Activated CD4-positive, alpha-beta memory T cell treated with anti-CD3 and anti-CD28 coated beads, Interleukin-2, amount 10 ng/mL, durations not matched to agents 7 days and 5 days (primary cell): ENCODE results near the gene EFCAB5. TPM values are rescaled to one million over a fixed set of nuclear protein-coding genes. Genes with fewer than 3 reads are reported as not detected.
"Not testable (repeated sequence)": the region's sequence is repeated elsewhere in the genome, so short reads cannot be mapped to it uniquely, and the experiment has no call there.

ENCODE experiments used
- CTCF ChIA-PET: fragments of 350-600 bp; sonication (Branson Sonifier 250); formaldehyde crosslinking; loops from one replicate; lab custom pipeline; 2021; ENCODE audit warnings: antibody characterized with exemption, inconsistent platforms; lab: Charles Lee
- POLR2A ChIA-PET: fragments of 350-600 bp; sonication (Branson Sonifier 250); formaldehyde crosslinking; loops from one replicate; lab custom pipeline; 2021; ENCODE audit warnings: antibody characterized with exemption; lab: Charles Lee
- DNase-seq: peaks from one replicate; pipeline ENCODE4 v3.0.0-alpha.2; 2020
- H3K27ac Mint-ChIP-seq: one replicate; pipeline ENCODE4 v1.8.0; 2021; ENCODE audit warnings: mild to moderate bottlenecking, mixed read lengths
- H3K27me3 Mint-ChIP-seq: one replicate; pipeline ENCODE4 v1.8.0; 2021; ENCODE audit warnings: mixed read lengths
- H3K36me3 Mint-ChIP-seq: one replicate; pipeline ENCODE4 v1.8.0; 2021; ENCODE audit warnings: low read depth, mixed read lengths
- H3K4me1 Mint-ChIP-seq: one replicate; pipeline ENCODE4 v1.8.0; 2021; ENCODE audit warnings: mixed read lengths
- H3K4me3 Mint-ChIP-seq: one replicate; pipeline ENCODE4 v1.8.0; 2021; ENCODE audit warnings: mild to moderate bottlenecking, mixed read lengths
- H3K9me3 Mint-ChIP-seq: one replicate; pipeline ENCODE4 v1.8.0; 2021; ENCODE audit warnings: mixed read lengths
- total RNA-seq, 2 experiments: library from RNA; stranded (reverse); gene quantifications; one replicate each; pipeline ENCODE4 v1.2.3, GENCODE V29; 2021

EFCAB5 gene
- total RNA-seq, 2 experiments from 2014 or later = 0.86 to 1.6 TPM

DNA sequence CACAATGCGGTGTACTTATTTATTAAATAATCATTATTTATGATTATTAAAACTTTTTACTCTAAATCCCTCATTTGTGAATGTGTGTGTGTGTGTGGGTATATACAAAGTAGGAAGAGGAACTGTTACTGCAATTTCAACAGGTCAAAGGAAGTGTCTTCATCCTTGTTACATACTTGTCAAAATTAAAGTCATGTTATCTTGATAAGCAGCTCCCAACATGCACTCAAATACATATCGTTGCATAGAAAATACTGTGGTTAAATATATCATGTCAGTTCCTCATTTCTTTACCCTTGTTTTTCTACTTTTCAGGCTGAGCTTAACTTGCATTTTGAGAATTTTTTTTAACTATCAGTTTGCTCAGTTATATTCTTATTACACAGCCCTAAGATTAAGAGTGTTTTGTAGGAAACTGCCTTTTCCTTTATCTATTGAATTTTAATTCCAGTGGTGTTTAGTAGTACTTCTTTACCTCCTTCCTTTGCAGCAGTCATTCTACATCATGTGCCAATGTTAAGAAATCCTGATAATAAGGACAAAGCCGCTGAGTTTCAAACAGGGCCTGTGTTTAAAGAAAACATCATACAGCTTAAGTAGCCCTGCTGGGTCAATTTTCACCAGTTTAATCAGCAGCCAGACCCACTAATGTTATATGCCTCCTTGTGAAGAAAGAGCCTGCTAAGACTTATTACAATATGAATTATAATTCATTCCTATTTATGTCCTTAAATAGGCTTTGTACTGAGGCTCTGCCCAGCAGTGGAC is 7.2 kb downstream of the EFCAB5 start:
- DNase-seq = no peak
- POLR2A ChIA-PET = no interaction called here
- no peak overlapping the region for H3K27ac Mint-ChIP-seq
- H3K9me3 Mint-ChIP-seq = peaks cover 6% of the 10 kb centered on the region
- CTCF ChIA-PET = interaction anchor here (0.6 kb wide), 1 partner anchor 17 kb away, joined by 3 read pairs; no protein-coding TSS in a partner anchor
- no peaks in the 10 kb centered on the region for H3K27me3 Mint-ChIP-seq
- H3K4me3 Mint-ChIP-seq = no peak overlapping the region
- no peaks in the 10 kb centered on the region for H3K4me1 Mint-ChIP-seq
- H3K36me3 Mint-ChIP-seq = no peaks in the 10 kb centered on the region

DNA sequence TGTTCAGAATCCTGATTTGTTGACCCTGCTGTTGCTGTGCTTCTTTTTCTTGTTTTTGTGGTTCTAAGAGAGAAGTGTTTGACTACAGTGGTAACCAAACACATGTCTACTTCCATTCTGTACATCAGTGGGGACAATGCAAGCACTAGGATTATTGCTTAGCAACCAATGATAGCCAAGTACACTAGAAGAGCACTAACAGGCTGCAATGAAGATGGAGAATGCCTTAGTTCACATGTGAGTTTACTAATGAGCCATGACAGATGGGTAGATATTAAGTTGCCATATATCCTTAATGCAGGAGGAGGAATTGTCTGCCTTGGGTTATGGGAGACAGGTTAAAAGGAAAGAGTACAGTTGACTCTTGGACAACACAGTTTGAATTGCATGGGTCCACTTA is 8.3 kb downstream of the EFCAB5 start:
- DNase-seq = no peak
- peaks cover 13% of the 10 kb centered on the region for H3K9me3 Mint-ChIP-seq
- H3K4me1 Mint-ChIP-seq = no peaks in the 10 kb centered on the region
- peaks cover 3% of the 10 kb centered on the region for H3K36me3 Mint-ChIP-seq
- no peaks in the 10 kb centered on the region for H3K27me3 Mint-ChIP-seq
- no peak overlapping the region for H3K4me3 Mint-ChIP-seq
- POLR2A ChIA-PET = no interaction called here
- CTCF ChIA-PET = no interaction called here
- no peak overlapping the region for H3K27ac Mint-ChIP-seq

DNA sequence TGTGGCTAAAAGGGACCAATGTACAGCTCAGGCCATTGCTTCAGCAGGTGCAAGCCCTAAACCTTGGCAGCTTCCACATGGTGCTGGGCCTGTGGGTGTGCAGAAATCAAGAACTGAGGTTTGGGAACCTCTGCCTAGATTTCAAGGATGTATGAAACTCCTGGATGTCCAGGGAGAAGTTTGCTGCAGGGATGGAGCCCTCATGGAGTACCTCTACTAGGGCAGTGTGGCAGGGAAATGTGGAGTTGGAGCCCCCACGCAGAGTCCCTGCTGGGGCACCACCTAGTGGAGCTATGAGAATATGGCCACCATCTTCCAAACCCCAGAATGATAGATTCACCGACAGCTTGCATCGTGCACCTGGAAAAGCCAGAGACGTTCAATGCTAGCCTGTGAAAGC is 13.0 kb downstream of the EFCAB5 start:
- POLR2A ChIA-PET = no interaction called here

DNA sequence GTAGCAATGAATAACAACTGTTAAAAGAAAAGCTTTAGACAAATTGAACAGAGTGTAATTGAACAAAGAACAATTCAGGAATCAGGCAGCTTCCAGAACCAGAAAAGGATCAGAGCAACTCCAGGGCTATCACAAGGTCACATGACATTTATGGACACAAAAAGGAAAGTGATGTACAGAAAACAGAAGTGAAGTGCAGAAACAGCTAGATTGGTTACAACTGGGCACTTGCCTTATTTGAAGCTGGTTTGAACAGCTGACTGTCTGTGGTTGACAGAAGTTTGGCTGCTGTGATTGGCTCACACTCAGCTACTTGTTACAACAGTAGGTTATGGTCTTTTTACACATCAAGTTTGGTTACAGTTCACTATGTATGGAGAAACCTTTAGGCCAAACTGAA is 14.8 kb downstream of the EFCAB5 start:
- Mint-ChIP-seq H3K27ac (no peak overlapping the region), H3K27me3 (peaks cover 3% of the 10 kb centered on the region), H3K9me3 (peaks cover 17% of the 10 kb centered on the region), H3K36me3 (peaks cover 3% of the 10 kb centered on the region), H3K4me1 (no peaks in the 10 kb centered on the region), H3K4me3 (no peak overlapping the region)
- DNase-seq = no peak
- ChIA-PET POLR2A (no interaction called here), CTCF (interaction anchor here (2.3 to 2.6 kb wide), 2 partner anchors 25 to 317 kb away, joined by 5 to 13 read pairs; partner anchors contain the start of gene SSH2)

More for the DNA sequence above, 13.0 kb downstream of the EFCAB5 start:
- no peak for DNase-seq
- Mint-ChIP-seq H3K36me3 (peaks cover 3% of the 10 kb centered on the region), H3K27ac (no peak overlapping the region), H3K4me1 (no peaks in the 10 kb centered on the region), H3K9me3 (peaks cover 17% of the 10 kb centered on the region), H3K27me3 (peaks cover 3% of the 10 kb centered on the region), H3K4me3 (no peak overlapping the region)
- CTCF ChIA-PET = interaction anchor here (0.7 to 2.6 kb wide), 3 partner anchors 9 to 315 kb away, joined by 3 to 13 read pairs (median 5); partner anchors contain the start of gene SSH2

GRCh38 chr17:29957488-29957887 is 16.1 kb downstream of the EFCAB5 start:
- H3K4me3 Mint-ChIP-seq, DNase-seq, POLR2A ChIA-PET, H3K4me1 Mint-ChIP-seq, H3K27ac Mint-ChIP-seq, H3K27me3 Mint-ChIP-seq, CTCF ChIA-PET, H3K36me3 Mint-ChIP-seq: not testable (repeated sequence)
- peaks cover 17% of the 10 kb centered on the region for H3K9me3 Mint-ChIP-seq

DNA sequence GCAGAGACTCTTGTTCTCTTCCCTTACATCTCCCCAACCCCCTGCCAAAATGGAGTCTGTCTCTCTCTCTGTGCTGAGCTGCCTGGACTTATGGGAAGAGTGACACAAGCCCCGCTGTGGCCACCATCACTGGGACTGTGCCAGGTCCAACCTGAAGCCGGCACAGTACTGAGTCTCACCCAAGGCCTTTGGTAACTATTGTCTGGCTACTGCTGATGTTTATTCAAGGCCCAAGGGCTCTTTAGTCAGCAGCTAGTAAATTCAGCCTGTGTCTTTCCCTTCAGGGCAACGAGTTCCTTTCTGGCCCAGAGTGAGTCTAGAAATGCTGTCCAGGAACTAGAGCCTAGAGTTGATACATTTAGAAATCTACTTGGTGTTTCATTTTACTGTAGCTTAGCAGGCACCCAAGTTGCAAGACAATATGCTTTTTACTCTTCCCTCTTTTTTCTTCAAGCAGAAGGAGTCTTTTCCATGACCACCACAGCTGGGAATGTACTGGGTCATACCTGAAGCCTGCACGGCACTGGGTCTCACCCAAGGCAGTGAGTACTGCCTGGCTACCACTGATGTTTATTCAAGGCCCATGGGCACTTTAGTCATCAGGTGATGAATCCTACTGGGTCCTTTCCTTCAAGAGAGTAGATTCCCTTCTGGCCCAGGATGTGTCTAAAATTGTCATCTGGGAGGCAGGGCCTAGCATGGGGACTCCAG is 17.7 kb downstream of the EFCAB5 start:
- ChIA-PET CTCF (no interaction called here), POLR2A (no interaction called here)
- H3K27ac Mint-ChIP-seq = no peak overlapping the region
- H3K4me3 Mint-ChIP-seq = no peak overlapping the region
- H3K36me3 Mint-ChIP-seq = no peaks in the 10 kb centered on the region
- no peak for DNase-seq
- H3K4me1 Mint-ChIP-seq = no peaks in the 10 kb centered on the region
- H3K27me3 Mint-ChIP-seq = peaks cover 3% of the 10 kb centered on the region
- peaks cover 10% of the 10 kb centered on the region for H3K9me3 Mint-ChIP-seq

DNA sequence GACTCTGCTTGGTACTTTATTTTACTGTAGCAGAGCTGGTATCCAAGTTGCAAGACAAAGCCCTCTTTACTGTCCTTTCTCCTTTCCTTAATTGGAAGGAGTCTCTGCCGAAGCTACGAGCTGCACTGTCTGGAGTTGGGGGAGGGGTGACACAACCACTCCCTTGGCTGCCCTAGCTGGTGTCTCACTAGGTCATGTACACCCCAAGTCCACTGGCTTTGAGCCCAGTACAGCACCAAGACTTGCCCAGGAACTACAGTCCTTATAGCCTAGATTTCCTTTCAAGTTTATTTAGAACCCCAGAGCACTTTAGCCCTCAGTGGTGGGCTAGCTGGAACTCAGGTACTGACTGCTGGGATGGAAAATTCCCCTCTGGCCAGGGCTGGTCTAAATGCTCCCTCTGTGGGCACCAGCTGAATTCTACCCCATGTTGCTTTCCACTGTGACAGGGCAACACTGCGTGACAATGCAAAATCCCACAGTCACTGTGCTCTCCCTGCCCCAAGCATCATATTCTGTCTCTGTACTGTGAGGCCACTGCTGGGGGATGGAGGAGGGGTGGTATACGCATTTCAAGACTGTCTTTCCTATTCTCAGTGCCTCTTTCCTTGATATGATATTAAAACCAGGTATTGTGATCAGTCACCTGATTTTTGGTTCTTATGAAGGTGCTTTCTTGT is 18.4 kb downstream of the EFCAB5 start:
- Mint-ChIP-seq H3K27ac (no peak overlapping the region), H3K4me1 (no peaks in the 10 kb centered on the region), H3K9me3 (peaks cover 7% of the 10 kb centered on the region), H3K36me3 (no peaks in the 10 kb centered on the region), H3K27me3 (peaks cover 3% of the 10 kb centered on the region), H3K4me3 (no peak overlapping the region)
- ChIA-PET CTCF (no interaction called here), POLR2A (no interaction called here)
- DNase-seq = no peak

- Mint-ChIP-seq H3K27me3 (no peaks in the 10 kb centered on the region), H3K4me3 (no peak overlapping the region), H3K36me3 (no peaks in the 10 kb centered on the region), H3K4me1 (no peaks in the 10 kb centered on the region), H3K27ac (no peak overlapping the region), H3K9me3 (peaks cover 4% of the 10 kb centered on the region)
- ChIA-PET CTCF (interaction anchor here (0.7 to 1.0 kb wide), 2 partner anchors 155 to 1078 kb away, joined by 4 to 5 read pairs; no protein-coding TSS in a partner anchor), POLR2A (no interaction called here)
- no peak for DNase-seq
Observed at GRCh38 chr17:29962656-29963055, 21.2 kb downstream of the EFCAB5 start.

DNA sequence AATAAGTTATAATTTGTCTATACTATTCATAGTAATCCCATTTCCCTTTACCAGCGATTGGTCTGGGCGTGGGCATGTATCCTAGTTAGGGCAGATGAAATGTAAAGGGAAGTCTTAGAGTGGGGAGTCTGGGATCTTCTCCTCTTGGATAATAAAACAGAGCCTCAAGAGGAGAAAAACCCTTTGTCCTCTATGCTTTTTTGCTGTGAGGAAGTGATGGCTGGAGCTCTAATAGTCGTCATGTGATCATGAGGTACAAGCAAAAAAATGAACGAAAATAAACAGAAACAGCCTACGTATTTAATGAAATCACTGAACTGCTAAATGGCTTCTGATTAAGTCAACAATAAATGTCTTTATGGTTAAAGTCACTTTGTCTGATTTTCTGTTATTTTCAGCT is 26.8 kb downstream of the EFCAB5 start:
- no peaks in the 10 kb centered on the region for H3K36me3 Mint-ChIP-seq
- no peak for DNase-seq
- no peak overlapping the region for H3K4me3 Mint-ChIP-seq
- no peaks in the 10 kb centered on the region for H3K27me3 Mint-ChIP-seq
- H3K4me1 Mint-ChIP-seq = no peaks in the 10 kb centered on the region
- ChIA-PET POLR2A (no interaction called here), CTCF (interaction anchor here (0.6 to 1.4 kb wide), 3 partner anchors 76 to 161 kb away, joined by 3 to 4 read pairs (median 4); no protein-coding TSS in a partner anchor)
- peaks cover 4% of the 10 kb centered on the region for H3K9me3 Mint-ChIP-seq
- H3K27ac Mint-ChIP-seq = no peak overlapping the region

DNA sequence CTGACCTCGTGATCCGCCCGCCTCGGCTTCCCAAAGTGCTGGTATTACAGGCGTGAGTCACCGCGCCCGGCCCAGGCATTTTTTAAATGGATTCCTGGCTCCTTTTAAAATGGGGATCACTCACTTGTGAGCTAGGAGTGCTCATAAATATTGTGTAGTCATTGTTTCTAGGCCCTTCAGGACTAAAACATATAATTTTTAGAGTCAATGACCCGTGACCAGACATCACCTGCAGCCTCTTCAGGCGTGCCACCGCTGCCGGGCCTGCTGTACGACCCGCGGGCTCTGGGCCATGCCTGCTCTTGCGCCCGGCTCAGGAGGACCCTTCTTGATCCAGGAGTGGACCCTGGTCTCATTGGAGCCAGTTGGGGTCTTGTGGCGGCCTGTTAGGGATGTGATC is 30.8 kb downstream of the EFCAB5 start:
- no peaks in the 10 kb centered on the region for H3K27me3 Mint-ChIP-seq
- no peak for DNase-seq
- H3K9me3 Mint-ChIP-seq = no peaks in the 10 kb centered on the region
- no peaks in the 10 kb centered on the region for H3K36me3 Mint-ChIP-seq
- POLR2A ChIA-PET = no interaction called here
- no peak overlapping the region for H3K4me3 Mint-ChIP-seq
- CTCF ChIA-PET = no interaction called here
- H3K4me1 Mint-ChIP-seq = no peaks in the 10 kb centered on the region
- H3K27ac Mint-ChIP-seq = no peak overlapping the region

DNA sequence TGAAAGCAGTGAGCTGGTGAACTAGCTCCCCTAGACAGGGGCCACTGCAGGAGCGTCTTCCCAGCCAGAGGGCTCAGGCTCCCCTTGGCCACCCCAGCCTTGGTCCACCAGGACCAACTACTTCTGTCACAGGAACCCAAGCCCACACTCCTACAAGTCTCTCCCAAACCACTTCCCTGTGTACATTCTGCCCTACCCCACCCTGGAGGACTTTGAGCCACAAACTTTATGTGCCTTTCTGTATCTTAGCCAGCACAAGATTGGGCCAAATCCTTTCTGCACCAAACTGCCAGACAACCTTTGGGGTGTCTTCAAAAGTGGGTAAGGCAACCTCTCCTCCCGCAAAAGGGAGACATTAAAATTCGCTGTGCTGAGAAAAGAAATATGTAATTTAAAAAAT is 31.6 kb downstream of the EFCAB5 start:
- Mint-ChIP-seq H3K4me3 (no peak overlapping the region), H3K9me3 (no peaks in the 10 kb centered on the region), H3K27ac (no peak overlapping the region), H3K27me3 (peaks cover 3% of the 10 kb centered on the region), H3K4me1 (no peaks in the 10 kb centered on the region), H3K36me3 (no peaks in the 10 kb centered on the region)
- ChIA-PET CTCF (no interaction called here), POLR2A (no interaction called here)
- no peak for DNase-seq

DNA sequence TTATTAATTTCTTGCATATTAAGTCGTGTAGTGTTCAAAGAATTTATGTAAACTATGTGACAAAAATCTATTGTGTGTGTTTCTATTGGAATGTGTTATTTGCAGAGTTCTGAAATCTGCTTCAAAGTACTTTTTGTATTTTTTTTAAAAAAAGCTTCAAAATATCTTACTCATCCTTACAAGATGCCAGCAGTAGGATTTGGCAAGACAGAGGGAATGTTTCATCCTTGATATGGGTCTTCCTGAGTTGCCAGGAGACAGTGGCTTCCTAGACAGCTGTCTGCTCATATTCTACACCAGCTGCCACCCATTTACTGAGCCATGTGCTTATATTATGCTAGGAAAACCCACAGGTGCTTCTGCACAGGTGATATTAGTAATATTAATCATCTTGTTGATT is 36.4 kb downstream of the EFCAB5 start:
- no peak overlapping the region for H3K27ac Mint-ChIP-seq
- CTCF ChIA-PET = no interaction called here
- H3K36me3 Mint-ChIP-seq = no peaks in the 10 kb centered on the region
- no peaks in the 10 kb centered on the region for H3K9me3 Mint-ChIP-seq
- H3K4me1 Mint-ChIP-seq = no peaks in the 10 kb centered on the region
- no peak for DNase-seq
- H3K27me3 Mint-ChIP-seq = peaks cover 3% of the 10 kb centered on the region
- H3K4me3 Mint-ChIP-seq = no peak overlapping the region
- POLR2A ChIA-PET = no interaction called here

DNA sequence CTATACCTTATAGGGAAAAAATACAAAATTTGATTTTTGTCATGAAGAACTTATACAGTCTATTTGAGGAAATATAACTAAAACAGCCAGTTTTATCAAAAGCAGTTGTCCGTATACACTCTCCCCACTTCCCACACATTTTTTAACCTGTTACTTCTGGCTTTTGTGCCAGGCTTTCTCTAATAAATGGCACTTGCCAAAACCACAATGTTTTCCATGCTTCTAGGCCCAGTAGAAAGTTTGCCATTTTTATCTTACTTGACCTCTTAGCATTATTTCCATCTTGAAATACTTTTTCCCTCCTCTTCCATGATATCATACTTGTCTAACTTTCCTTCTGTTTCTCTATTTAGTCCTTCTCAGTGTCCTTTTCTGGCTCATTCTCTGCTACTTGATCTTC is 38.8 kb downstream of the EFCAB5 start:
- Mint-ChIP-seq H3K36me3 (no peaks in the 10 kb centered on the region), H3K4me3 (no peak overlapping the region), H3K4me1 (no peaks in the 10 kb centered on the region), H3K27ac (no peak overlapping the region), H3K27me3 (peaks cover 9% of the 10 kb centered on the region), H3K9me3 (peaks cover 3% of the 10 kb centered on the region)
- POLR2A ChIA-PET = no interaction called here
- DNase-seq = no peak
- CTCF ChIA-PET = no interaction called here
